ENCODE measurements around the gene SMCR8.

SMCR8 gene

DNA sequence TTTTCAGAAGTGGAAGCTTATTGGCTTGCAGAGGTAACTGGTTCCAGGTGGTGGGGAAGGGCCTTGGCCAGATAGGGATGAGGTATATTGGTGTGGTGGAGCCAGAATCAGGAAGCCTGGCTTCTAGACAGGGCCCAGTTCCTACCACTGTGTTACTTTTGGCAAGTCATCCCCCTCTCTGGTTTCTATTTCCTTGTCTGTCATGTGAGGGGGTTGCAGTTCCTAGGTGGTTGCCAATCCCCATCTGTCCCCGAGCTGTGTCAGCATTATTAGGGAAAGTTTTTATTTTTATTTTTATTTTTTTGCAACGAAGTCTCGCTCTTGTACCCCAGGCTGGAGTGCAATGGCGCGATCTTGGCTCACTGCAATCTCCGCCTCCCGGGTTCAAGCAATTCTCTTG lies 3.0 kb downstream of the SMCR8 start:
- Histone ChIP-seq H3K9me3 (replicated peaks; ENCODE audit: insufficient read depth, low read length) (no peaks in the 10 kb centered on the region), H3K9ac (ENCODE audit: low read length) (0 out of 2 replicates have a peak overlapping the region, but pooled peaks have one; percentile 0), H3K27ac (ENCODE audit: low read length) (no peak overlapping the region), H3K27me3 (replicated peaks; ENCODE audit: insufficient read depth, low read length) (no peaks in the 10 kb centered on the region), H3K9me2 (replicated peaks; ENCODE audit: insufficient read depth, low read length) (no peaks in the 10 kb centered on the region), H4K20me1 (ENCODE audit: insufficient read depth, low read length) (0 out of 2 replicates have a peak, but pooled peaks cover 4% of the 10 kb centered on the region), H3K4me2 (ENCODE audit: low read depth, low read length) (peak overlapping the region; percentile 17; the same call in 1 of the 2 replicates), H3K36me3 (replicated peaks; ENCODE audit: insufficient read depth, low read length) (peaks cover 1% of the 10 kb centered on the region; the same call in 1 of the 2 replicates), H3K4me1 (ENCODE audit: low read length) (peaks cover 37% of the 10 kb centered on the region), H3K79me2 (ENCODE audit: low read length) (peaks cover 87% of the 10 kb centered on the region), H3K4me3 (ENCODE audit: low read length) (peak overlapping the region; percentile 10; the same call in 1 of the 2 replicates), H2AFZ (ENCODE audit: low read length) (no peak overlapping the region), H3F3A (ENCODE audit: insufficient read depth, low read length) (peaks cover 3% of the 10 kb centered on the region; the same call in 1 of the 2 replicates)
- DNase-seq = no peak
- TF ChIP-seq EZH2 (optimal IDR thresholded peaks at IDR 0.05; ENCODE audit: low read depth, low read length) = no peak
- no peak for TF ChIP-seq EZH2phosphoT487 (IDR thresholded peaks at IDR 0.05; ENCODE audit: low read length)

DNA sequence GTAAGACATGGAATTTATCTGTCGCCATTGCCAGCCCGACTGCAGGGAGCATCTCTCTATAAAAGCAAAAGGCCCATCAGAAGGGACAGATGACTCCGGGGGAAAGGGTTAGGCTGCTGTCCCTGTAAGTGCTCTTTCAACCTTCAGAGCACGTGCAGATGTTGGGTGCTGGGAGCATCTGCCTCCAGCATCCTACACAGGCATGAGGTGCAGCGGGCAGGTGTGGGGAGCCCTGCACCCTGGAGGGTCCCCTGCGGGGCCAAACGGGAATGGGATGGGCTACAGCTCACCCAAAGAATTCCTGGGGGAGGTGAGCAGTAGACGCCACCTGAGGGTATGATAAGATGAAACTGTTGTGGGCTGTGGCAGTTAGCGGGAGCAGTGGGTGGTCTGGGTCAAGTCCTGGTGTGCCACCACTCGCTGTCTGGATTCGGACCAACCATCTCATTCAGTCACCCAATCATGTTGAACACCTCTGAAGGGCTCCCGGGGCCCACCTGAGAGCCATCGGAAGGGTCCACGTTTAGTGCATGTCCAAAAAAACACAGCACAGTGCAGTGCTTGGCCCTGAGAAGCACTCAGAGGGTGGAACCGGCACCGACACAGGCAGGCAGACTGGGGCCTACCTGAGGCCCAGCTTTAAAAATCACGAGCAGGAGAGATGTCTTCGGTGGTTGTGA lies 3.8 kb downstream of the SMCR8 start:
- TF ChIP-seq, protein P1, sequence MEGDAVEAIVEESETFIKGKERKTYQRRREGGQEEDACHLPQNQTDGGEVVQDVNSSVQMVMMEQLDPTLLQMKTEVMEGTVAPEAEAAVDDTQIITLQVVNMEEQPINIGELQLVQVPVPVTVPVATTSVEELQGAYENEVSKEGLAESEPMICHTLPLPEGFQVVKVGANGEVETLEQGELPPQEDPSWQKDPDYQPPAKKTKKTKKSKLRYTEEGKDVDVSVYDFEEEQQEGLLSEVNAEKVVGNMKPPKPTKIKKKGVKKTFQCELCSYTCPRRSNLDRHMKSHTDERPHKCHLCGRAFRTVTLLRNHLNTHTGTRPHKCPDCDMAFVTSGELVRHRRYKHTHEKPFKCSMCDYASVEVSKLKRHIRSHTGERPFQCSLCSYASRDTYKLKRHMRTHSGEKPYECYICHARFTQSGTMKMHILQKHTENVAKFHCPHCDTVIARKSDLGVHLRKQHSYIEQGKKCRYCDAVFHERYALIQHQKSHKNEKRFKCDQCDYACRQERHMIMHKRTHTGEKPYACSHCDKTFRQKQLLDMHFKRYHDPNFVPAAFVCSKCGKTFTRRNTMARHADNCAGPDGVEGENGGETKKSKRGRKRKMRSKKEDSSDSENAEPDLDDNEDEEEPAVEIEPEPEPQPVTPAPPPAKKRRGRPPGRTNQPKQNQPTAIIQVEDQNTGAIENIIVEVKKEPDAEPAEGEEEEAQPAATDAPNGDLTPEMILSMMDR (IDR thresholded peaks at IDR 0.05; ENCODE audit: low read length) = no peak
- TF ChIP-seq EZH2 (optimal IDR thresholded peaks at IDR 0.05; ENCODE audit: low read depth, low read length) (no peak), EZH2phosphoT487 (IDR thresholded peaks at IDR 0.05; ENCODE audit: low read length) (no peak)
- Histone ChIP-seq H3F3A (ENCODE audit: insufficient read depth, low read length) (peaks cover 3% of the 10 kb centered on the region; the same call in 1 of the 2 replicates), H3K79me2 (ENCODE audit: low read length) (peaks cover 87% of the 10 kb centered on the region), H3K36me3 (replicated peaks; ENCODE audit: insufficient read depth, low read length) (no peaks in the 10 kb centered on the region), H3K4me3 (ENCODE audit: low read length) (no peak overlapping the region), H2AFZ (ENCODE audit: low read length) (no peak overlapping the region), H3K9me3 (replicated peaks; ENCODE audit: insufficient read depth, low read length) (no peaks in the 10 kb centered on the region), H3K27ac (ENCODE audit: low read length) (no peak overlapping the region), H4K20me1 (ENCODE audit: insufficient read depth, low read length) (0 out of 2 replicates have a peak, but pooled peaks cover 4% of the 10 kb centered on the region), H3K9me2 (replicated peaks; ENCODE audit: insufficient read depth, low read length) (no peaks in the 10 kb centered on the region), H3K27me3 (replicated peaks; ENCODE audit: insufficient read depth, low read length) (no peaks in the 10 kb centered on the region), H3K4me1 (ENCODE audit: low read length) (peaks cover 36% of the 10 kb centered on the region), H3K9ac (ENCODE audit: low read length) (no peak overlapping the region), H3K4me2 (ENCODE audit: low read depth, low read length) (no peak overlapping the region)
- DNase-seq = no peak

DNA sequence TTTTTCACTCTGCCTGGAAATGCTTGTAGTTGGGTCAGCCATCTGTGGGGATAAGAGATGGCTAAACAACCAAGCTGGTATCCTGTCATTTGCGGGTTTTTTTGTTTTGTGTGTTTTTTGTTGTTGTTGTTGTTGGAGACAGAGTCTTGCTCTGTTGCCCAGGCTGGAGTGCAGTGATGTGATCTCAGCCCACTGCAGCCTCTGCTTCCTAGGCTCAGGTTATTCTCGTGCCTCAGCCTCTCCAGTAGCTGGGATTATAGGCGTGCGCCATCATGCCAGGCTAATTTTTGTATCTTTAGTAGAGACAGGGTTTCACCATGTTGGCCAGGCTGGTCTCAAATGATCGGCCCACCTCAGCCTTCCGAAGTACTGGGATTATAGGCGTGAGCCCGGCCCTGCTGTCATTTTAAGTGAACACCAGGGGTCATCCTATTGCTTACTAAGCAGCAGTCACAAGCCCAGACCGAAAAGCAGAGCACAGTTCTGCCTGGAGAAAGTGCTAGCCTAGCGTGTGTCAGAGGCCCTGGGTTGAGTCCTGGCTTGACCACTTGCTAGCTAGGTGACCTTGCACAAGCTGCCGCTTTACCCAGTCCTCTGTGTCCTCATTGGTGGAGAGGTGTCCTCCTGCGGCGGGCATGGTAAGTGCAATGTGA lies 4.6 kb downstream of the SMCR8 start:
- H3K4me1 ChIP-seq (ENCODE audit: low read length) = peaks cover 44% of the 10 kb centered on the region
- H3K79me2 ChIP-seq (ENCODE audit: low read length) = peaks cover 84% of the 10 kb centered on the region
- H4K20me1 ChIP-seq (ENCODE audit: insufficient read depth, low read length) = 0 out of 2 replicates have a peak, but pooled peaks cover 4% of the 10 kb centered on the region
- DNase-seq = peak; percentile 70
- H3K36me3 ChIP-seq (replicated peaks; ENCODE audit: insufficient read depth, low read length) = no peaks in the 10 kb centered on the region
- no peak overlapping the region for H3K4me3 ChIP-seq (ENCODE audit: low read length)
- H3K9me2 ChIP-seq (replicated peaks; ENCODE audit: insufficient read depth, low read length) = no peaks in the 10 kb centered on the region
- H3K9ac ChIP-seq (ENCODE audit: low read length) = no peak overlapping the region
- H2AFZ ChIP-seq (ENCODE audit: low read length) = no peak overlapping the region
- peaks cover 10% of the 10 kb centered on the region for H3F3A ChIP-seq (ENCODE audit: insufficient read depth, low read length)
- no peaks in the 10 kb centered on the region for H3K9me3 ChIP-seq (replicated peaks; ENCODE audit: insufficient read depth, low read length)
- no peak overlapping the region for H3K4me2 ChIP-seq (ENCODE audit: low read depth, low read length)
- no peak overlapping the region for H3K27ac ChIP-seq (ENCODE audit: low read length)
- no peaks in the 10 kb centered on the region for H3K27me3 ChIP-seq (replicated peaks; ENCODE audit: insufficient read depth, low read length)
- TF ChIP-seq, protein P1 (IDR thresholded peaks at IDR 0.05; ENCODE audit: low read length) = peak; percentile 50
- TF ChIP-seq EZH2 (optimal IDR thresholded peaks at IDR 0.05; ENCODE audit: low read depth, low read length) = no peak

Data from MM.1S (cell line).